Calu3 (cell line): ENCODE measurements around the gene ANP32B. TPM values are rescaled to one million over a fixed set of nuclear protein-coding genes. Genes with fewer than 3 reads are reported as not detected.

Experiments used
- BruUV-seq: library from RNA; stranded (reverse); fragments of 400-500 nt; replicated peaks from 2 replicates; lab custom pipeline; 2021; lab: Mats Ljungman, UMichigan
- CTCF ChIA-PET: fragments of 300-600 bp; sonication (Branson Sonifier 250); formaldehyde crosslinking; loops from one replicate; lab custom pipeline; 2022; ENCODE audit warnings: antibody characterized with exemption; lab: Charles Lee
- DNase-seq: peaks from one replicate; pipeline ENCODE4 v3.0.0; 2022
- H3K27ac Mint-ChIP-seq: one replicate; pipeline ENCODE4 v1.8.0; 2022; ENCODE audit warnings: mixed read lengths; ENCODE audit not compliant: unreplicated experiment
- H3K27me3 Mint-ChIP-seq: one replicate; pipeline ENCODE4 v1.8.0; 2022; ENCODE audit warnings: mixed read lengths; ENCODE audit not compliant: unreplicated experiment
- H3K36me3 Mint-ChIP-seq: one replicate; pipeline ENCODE4 v1.8.0; 2022; ENCODE audit warnings: mild to moderate bottlenecking, moderate library complexity, mixed read lengths; ENCODE audit not compliant: insufficient read depth, unreplicated experiment
- H3K4me1 Mint-ChIP-seq: one replicate; pipeline ENCODE4 v1.8.0; 2022; ENCODE audit warnings: mild to moderate bottlenecking, low read depth, mixed read lengths; ENCODE audit not compliant: unreplicated experiment
- H3K4me3 Mint-ChIP-seq: one replicate; pipeline ENCODE4 v1.8.0; 2022; ENCODE audit warnings: mild to moderate bottlenecking, low read depth, moderate library complexity, mixed read lengths; ENCODE audit not compliant: unreplicated experiment
- H3K9me3 Mint-ChIP-seq: one replicate; pipeline ENCODE4 v1.8.0; 2022; ENCODE audit warnings: low read depth, mixed read lengths; ENCODE audit not compliant: unreplicated experiment
- intact Hi-C: fragments of 100-400 bp; cut with micrococcal nuclease; formaldehyde crosslinking; loops from one replicate; pipeline ENCODE4 v1.10.0; 2022; ENCODE audit not compliant: unreplicated experiment
- total RNA-seq: library from RNA; stranded (reverse); gene quantifications from 2 replicates; pipeline ENCODE4 v1.2.3, GENCODE V29; 2022
- TF ChIP-seq, protein P1 (sequence below): fragments of 200-600 bp; IDR thresholded peaks from one replicate; pipeline ENCODE4 v1.8.0; 2022; ENCODE audit warnings: antibody characterized with exemption; ENCODE audit not compliant: unreplicated experiment

The ANP32B gene
- total RNA-seq, 1 experiment from 2014 or later, result 135 TPM

- BruUV-seq, result no TSS peak
- Mint-ChIP-seq H3K4me1 (peaks cover 4% of the 10 kb centered on the region), H3K27me3 (no peaks in the 10 kb centered on the region), H3K4me3 (peak overlapping the region; percentile 72), H3K36me3 (peaks cover 35% of the 10 kb centered on the region), H3K9me3 (no peaks in the 10 kb centered on the region), H3K27ac (no peak overlapping the region)
- intact Hi-C loops, result no loop called here
- CTCF ChIA-PET, result no interaction called here
- TF ChIP-seq, protein P1, sequence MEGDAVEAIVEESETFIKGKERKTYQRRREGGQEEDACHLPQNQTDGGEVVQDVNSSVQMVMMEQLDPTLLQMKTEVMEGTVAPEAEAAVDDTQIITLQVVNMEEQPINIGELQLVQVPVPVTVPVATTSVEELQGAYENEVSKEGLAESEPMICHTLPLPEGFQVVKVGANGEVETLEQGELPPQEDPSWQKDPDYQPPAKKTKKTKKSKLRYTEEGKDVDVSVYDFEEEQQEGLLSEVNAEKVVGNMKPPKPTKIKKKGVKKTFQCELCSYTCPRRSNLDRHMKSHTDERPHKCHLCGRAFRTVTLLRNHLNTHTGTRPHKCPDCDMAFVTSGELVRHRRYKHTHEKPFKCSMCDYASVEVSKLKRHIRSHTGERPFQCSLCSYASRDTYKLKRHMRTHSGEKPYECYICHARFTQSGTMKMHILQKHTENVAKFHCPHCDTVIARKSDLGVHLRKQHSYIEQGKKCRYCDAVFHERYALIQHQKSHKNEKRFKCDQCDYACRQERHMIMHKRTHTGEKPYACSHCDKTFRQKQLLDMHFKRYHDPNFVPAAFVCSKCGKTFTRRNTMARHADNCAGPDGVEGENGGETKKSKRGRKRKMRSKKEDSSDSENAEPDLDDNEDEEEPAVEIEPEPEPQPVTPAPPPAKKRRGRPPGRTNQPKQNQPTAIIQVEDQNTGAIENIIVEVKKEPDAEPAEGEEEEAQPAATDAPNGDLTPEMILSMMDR, result no peak
- DNase-seq, result no peak
Observed at GRCh38 chr9:97980918-97981845, 2.0 kb upstream of the ANP32B start.

- BruUV-seq, result no TSS peak
- CTCF ChIA-PET, result interaction anchor here (0.6 kb wide), 1 partner anchor 53 kb away, joined by 3 read pairs; no protein-coding TSS in a partner anchor
- intact Hi-C loops, result no loop called here
- TF ChIP-seq, protein P1, result no peak
- Mint-ChIP-seq H3K9me3 (no peaks in the 10 kb centered on the region), H3K27me3 (no peaks in the 10 kb centered on the region), H3K4me1 (peaks cover 10% of the 10 kb centered on the region), H3K4me3 (peak overlapping the region; percentile 72), H3K27ac (no peak overlapping the region), H3K36me3 (peaks cover 35% of the 10 kb centered on the region)
- no peak for DNase-seq
Observed at GRCh38 chr9:97981846-97982682, 1.1 kb upstream of the ANP32B start.

- H3K4me1 Mint-ChIP-seq, result peaks cover 10% of the 10 kb centered on the region
- intact Hi-C loops, result no loop called here
- CTCF ChIA-PET, result interaction anchor here (1.1 kb wide), 1 partner anchor 61 kb away, joined by 3 read pairs; the partner anchor contains the start of gene TRMO
- H3K9me3 Mint-ChIP-seq, result no peaks in the 10 kb centered on the region
- DNase-seq, result peak; percentile 33
- TF ChIP-seq, protein P1, result no peak
- H3K4me3 Mint-ChIP-seq, result peak overlapping the region; percentile 72
- H3K27me3 Mint-ChIP-seq, result no peaks in the 10 kb centered on the region
- no peak overlapping the region for H3K27ac Mint-ChIP-seq
- BruUV-seq, result no TSS peak
- H3K36me3 Mint-ChIP-seq, result peaks cover 35% of the 10 kb centered on the region
Observed at GRCh38 chr9:97983589-97984187, 547 bp downstream of the ANP32B start.
